HG03196 (cell line): ENCODE results near the gene CIDEA.
A peak's percentile ranks its signal among the peaks of the same experiment; 100 is the strongest.
"Not testable (repeated sequence)": the region's sequence is repeated elsewhere in the genome, so short reads cannot be mapped to it uniquely, and the experiment has no call there.

Experiments used
- ATAC-seq: cut with Tn5 transposase; IDR thresholded peaks from one replicate; pipeline ENCODE4 v1.9.1; 2021; ENCODE audit not compliant: unreplicated experiment

CIDEA gene

GRCh38 chr18:12254136-12254819, at the start of gene CIDEA:
Gene CIDEA (plus strand): TSS chr18:12254361. CDS start chr18:12254384, 23 bp downstream.
- no peak for ATAC-seq

- ATAC-seq, result not testable (repeated sequence)
Observed at GRCh38 chr18:12208296-12209153, 45.6 kb upstream of the CIDEA start.

- ATAC-seq, result not testable (repeated sequence)
Observed at GRCh38 chr18:12212308-12212707, 41.9 kb upstream of the CIDEA start.

GRCh38 chr18:12214296-12215005, 39.7 kb upstream of the CIDEA start:
- not testable (repeated sequence) for ATAC-seq

- ATAC-seq, result not testable (repeated sequence)
Observed at GRCh38 chr18:12216471-12216870, 37.7 kb upstream of the CIDEA start.

- ATAC-seq, result not testable (repeated sequence)
Observed at GRCh38 chr18:12218603-12219002, 35.6 kb upstream of the CIDEA start.

- ATAC-seq, result not testable (repeated sequence)
Observed at GRCh38 chr18:12222041-12222440, 32.1 kb upstream of the CIDEA start.

- ATAC-seq, result not testable (repeated sequence)
Observed at GRCh38 chr18:12223326-12223725, 30.8 kb upstream of the CIDEA start.

GRCh38 chr18:12226807-12227206, 27.4 kb upstream of the CIDEA start:
- not testable (repeated sequence) for ATAC-seq

- not testable (repeated sequence) for ATAC-seq
Observed at GRCh38 chr18:12227399-12228186, 26.6 kb upstream of the CIDEA start.

- ATAC-seq, result not testable (repeated sequence)
Observed at GRCh38 chr18:12228308-12228707, 25.9 kb upstream of the CIDEA start.

- ATAC-seq, result not testable (repeated sequence)
Observed at GRCh38 chr18:12230561-12230960, 23.6 kb upstream of the CIDEA start.

GRCh38 chr18:12231040-12231882, 22.9 kb upstream of the CIDEA start:
- no peak for ATAC-seq

GRCh38 chr18:12231986-12232385, 22.2 kb upstream of the CIDEA start:
- ATAC-seq, result no peak

GRCh38 chr18:12233378-12233777, 20.8 kb upstream of the CIDEA start:
- ATAC-seq, result no peak

GRCh38 chr18:12234451-12235190, 19.5 kb upstream of the CIDEA start:
- ATAC-seq, result no peak

GRCh38 chr18:12236141-12236540, 18.0 kb upstream of the CIDEA start:
- ATAC-seq, result no peak

GRCh38 chr18:12236934-12237832, 17.0 kb upstream of the CIDEA start:
- peak; percentile 86 for ATAC-seq
